ELF-1 (cell line): ENCODE measurements around the gene ZFPM1.

ENCODE experiments used
- DNase-seq: peaks from one replicate; pipeline ENCODE4 v3.0.0-alpha.2; 2016; ENCODE audit warnings: low read depth, low spot score

Gene ZFPM1

DNA sequence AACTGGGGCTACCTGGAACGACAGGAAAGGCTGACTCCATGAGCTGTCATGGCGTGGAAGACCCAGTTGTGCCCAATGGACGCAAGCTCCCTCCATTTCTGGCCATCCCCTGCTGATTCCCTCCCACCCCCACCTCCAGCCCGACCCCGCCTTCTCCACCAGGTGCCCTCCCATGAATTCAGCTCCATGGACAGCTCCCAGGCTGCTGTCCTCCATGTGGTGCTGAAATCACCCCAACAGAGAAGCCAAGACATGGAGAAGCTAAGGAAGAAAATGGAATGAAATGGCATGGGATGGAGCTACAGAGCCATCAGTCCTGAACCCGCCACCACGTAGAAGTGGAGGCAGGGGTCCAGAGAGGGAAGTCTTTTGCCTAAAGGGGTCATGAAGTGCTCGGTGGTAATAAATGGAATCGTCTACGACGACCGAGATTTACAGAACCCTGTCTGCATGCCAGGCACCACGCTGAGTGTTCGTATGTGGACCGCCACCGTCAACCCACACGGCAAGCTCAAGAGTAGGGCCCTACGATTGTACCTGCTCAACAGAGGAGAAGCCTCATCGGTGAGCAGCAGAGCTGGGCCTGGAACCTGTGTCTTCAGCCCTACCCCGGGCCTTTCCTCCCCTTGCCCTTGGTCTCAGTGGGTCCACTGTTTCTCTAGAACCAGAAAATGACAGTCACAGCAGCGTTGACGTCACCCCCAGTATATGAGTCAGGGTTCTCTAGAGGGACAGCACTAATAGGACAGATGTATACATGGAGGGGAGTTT, 107.8 kb downstream of the ZFPM1 start:
- peak; percentile 61 for DNase-seq

GRCh38 chr16:88561485-88562359, 108.6 kb downstream of the ZFPM1 start:
- peak; percentile 44 for DNase-seq

DNA sequence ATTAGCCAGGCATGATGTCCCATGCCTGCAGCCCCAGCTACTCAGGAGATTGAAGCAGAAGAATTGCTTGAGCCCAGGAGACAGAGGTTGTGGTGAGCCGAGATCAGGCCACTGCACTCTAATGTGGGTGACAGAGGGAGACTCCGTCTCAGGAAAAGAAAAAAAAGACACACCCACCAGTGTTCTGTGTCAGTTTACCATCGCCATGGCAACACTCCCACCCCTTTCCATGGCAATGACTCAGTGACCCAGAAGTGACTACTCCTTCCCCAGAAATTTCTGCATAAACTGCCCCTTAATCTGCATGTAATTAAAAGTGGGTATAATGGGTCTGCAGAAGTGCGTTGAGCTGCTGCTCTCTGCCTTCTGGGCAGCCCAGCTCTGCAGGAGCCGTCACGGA, 113.1 kb downstream of the ZFPM1 start:
- DNase-seq: no peak

DNA sequence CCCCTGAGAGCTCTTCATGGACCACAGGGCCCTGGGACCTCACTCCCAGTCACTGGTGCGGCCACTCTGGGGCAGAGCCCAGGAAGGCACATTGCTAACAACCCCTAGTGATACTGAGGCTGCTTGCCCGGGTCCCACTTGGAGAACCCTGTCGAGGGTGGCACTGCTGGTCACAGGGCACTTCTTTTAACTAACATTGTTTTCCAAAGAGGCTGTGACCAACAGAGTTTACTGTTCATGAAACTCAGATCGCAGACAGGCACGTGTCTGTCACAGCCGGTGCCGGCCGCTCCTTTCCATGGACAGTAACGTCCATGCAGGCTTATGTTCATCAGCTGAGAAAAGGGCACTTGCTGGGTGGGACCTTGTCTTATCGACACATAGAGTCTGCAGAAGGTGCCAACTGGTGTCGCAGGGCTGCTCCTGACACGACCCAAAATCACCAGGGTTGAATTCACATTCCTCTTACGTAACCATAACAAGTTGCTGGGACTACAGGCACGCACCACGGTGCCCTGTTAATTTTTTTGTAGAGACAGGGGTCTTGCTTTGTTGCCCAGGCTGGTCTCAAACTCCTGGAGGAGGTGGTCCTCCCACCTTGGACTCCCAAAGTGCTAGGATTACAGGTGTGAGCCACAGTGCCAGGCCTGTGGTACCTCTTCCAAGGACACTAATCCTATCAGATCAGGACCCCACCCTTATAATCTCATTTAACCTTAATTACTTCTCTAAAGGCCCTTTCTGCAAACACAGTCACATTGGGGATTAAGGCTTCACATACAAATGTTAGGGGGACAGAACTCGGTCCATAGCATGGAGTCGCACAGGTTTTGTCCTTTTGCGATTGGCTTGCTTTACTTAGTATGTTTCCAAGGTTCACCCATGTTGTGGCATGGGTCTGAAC, 115.9 kb downstream of the ZFPM1 start:
- no peak for DNase-seq

DNA sequence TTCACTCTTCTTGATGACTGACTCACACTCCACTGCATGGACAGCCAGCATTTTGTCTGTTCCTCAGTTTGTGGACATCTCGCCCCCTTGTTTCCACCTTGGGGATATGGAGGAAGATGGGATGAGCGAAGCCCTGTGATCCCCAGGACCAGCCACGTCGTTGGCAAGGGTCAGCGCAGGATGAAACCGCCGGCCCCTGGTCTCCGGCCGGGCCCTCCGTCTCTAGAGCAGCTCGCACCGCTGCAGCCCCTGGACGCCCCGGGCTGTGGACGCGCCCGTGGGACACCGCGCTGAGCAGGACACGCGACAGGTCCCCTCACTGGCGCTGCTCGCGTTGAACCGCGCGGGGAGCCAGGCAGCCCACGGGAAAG, 116.5 kb downstream of the ZFPM1 start:
- peak; percentile 26 for DNase-seq

DNA sequence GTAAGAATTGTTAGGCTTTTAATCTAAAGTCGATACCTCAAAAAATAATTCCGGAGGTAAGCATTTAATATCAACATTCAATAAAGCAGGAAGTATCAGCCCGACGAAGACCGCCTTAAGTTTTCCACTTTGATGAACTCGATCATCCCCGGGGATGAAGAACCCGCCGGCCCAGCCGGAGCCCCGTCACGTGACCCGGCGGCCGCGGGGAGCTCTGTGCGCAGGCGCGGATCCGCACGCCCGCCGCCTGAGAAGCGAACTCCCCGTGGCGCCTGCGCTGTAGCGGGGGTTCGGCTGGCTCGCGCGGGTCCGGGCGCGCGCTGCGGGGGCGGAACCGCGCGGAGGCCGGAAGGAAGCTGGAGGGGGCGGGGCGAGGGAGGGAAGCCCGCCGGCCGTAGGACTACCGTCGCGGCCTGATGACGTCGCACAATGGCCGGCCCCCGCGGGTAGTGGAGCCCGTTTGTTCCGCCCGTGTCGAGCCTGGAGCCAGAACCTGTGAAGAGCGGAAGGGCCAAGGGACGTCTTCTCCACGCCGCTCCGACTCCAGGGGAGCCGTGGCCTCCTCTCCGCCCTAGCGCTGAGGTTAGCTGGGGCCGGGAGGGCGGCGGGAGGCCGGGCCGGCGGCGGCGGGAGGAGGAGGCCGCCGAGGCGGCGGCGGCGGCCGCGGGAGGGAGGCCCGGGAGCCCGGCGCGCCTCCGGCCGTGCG, 117.1 kb downstream of the ZFPM1 start, which contains the start of gene ZC3H18:
ZC3H18 (plus strand) TSS at position 419 of the 706 bp plus-strand sequence. CDS start 6,721 bp downstream, outside the sequence.
- peak; percentile 95 for DNase-seq

DNA sequence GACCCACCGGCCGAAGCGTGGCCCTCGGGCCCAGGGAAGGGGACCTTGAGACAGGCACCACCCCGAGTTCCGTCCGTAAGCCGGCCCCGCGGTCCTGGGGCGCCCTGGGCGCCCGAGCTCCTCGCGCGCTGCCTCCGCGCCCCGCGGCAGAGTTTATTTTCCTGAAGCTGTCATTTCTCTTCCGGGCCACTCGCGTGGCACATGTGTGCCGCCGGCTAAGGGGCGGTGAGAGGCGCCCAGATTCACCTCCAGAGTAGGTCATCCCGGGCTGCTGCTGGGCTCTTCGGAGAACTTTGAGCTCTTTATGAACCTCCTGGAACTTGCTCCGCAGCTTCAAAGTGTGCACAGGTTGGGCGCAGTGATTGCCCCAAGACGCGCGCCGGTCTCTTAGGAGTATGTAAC, 117.6 kb downstream of the ZFPM1 start:
- peak; percentile 39 for DNase-seq

- DNase-seq: no peak
Measured at GRCh38 chr16:88575251-88575650, 122.2 kb downstream of the ZFPM1 start.

GRCh38 chr16:88576307-88576706, 123.2 kb downstream of the ZFPM1 start:
- DNase-seq: no peak

DNA sequence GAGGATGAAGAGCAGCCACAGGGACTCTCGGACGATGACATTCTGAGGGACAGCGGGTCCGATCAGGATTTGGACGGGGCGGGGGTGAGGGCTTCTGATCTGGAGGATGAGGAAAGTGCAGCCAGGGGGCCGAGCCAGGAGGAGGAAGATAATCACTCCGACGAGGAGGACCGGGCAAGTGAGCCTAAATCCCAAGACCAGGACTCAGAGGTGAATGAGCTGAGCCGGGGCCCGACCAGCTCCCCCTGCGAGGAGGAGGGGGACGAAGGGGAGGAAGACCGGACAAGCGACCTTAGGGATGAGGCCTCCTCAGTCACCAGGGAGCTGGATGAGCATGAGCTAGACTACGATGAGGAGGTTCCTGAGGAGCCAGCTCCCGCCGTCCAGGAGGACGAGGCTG, 124.1 kb downstream of the ZFPM1 start:
- no peak for DNase-seq

- DNase-seq: no peak
Measured at GRCh38 chr16:88578446-88579313, 125.6 kb downstream of the ZFPM1 start.

- no peak for DNase-seq
Measured at GRCh38 chr16:88580371-88580770, 127.3 kb downstream of the ZFPM1 start.

- DNase-seq: no peak
Measured at GRCh38 chr16:88581033-88581432, 128.0 kb downstream of the ZFPM1 start.

DNA sequence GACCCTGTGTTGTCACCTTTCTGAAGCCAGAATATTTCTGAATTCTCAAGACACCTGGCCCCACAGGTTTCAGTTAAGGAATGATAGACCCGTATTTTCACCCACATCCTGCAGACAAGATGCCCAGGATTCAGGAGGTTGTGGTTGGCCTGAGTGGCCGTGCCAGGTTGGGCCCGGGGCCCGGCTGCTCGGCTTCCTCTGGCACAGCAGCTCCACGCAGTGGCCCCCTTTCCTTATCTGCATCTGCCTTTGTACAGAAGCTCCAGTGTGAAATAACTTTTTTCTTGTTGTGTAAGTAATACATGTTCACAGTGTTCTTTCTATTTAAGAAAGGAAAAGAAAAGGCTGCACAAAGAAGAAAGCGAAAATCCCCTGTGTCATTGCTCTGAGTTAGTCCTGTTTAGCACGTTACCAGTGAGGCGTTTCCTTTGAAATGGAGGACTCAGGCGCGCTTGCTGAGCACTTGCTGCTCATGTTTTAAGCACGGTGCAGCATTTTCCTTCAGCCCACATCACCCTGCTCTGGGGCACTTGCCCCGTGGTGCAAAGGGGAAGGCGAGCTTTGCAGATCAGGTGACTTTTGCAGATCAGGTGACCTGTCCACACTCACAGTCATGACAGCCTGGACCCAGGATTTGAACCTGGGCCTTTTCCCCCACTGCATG, 130.0 kb downstream of the ZFPM1 start:
- no peak for DNase-seq

DNA sequence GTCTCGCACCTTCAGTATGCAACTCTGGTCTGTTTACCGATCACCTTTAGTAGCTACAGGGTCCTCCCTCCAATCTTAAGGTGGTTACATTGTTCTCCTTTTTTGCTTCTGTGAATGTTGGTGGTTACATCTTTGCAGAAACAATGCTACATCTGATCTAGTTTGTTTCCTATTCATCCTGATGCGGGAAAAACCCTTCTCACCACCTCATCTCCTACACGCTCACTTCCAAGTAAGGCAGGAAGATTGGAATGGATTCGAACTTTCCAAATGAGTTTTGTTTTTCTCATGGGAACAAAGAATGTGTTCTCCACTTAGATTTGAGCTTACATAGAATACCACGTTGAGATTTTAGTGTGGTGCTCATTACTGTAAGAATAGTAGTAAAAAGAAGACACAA, 131.6 kb downstream of the ZFPM1 start:
- no peak for DNase-seq

- no peak for DNase-seq
Measured at GRCh38 chr16:88585269-88585668, 132.2 kb downstream of the ZFPM1 start.

- DNase-seq: no peak
Measured at GRCh38 chr16:88585927-88586581, 133.0 kb downstream of the ZFPM1 start.
